Mesenchymal stem cell (in vitro differentiated cells and primary cell): ENCODE data around the gene CSNK1G1.

Experiments
- DNase-seq: peaks from one replicate; pipeline ENCODE4 v3.0.0-alpha.2; 2013
- H2AFZ ChIP-seq: one replicate; pipeline ENCODE4 v1.6.1; 2013; ENCODE audit warnings: low read depth, mild to moderate bottlenecking, control low read depth, inconsistent platforms, low read length, moderate library complexity
- H2AK5ac ChIP-seq: 2 replicates; pipeline ENCODE4 v1.6.1; 2013; ENCODE audit warnings: low read length, moderate library complexity, mild to moderate bottlenecking, inconsistent platforms; ENCODE audit not compliant: severe bottlenecking
- H2BK120ac ChIP-seq: one replicate; pipeline ENCODE4 v1.6.1; 2013; ENCODE audit warnings: low read depth, mild to moderate bottlenecking, inconsistent platforms, low read length, moderate library complexity
- H2BK12ac ChIP-seq, 2 experiments: one replicate each; pipeline ENCODE4 v1.6.1; 2013; ENCODE audit warnings: inconsistent platforms in 2 of 2, low read length in 2 of 2, mild to moderate bottlenecking in 2 of 2, moderate library complexity in 2 of 2, control low read depth in 1 of 2
- H2BK15ac ChIP-seq: one replicate; pipeline ENCODE4 v1.6.1; 2013; ENCODE audit warnings: mild to moderate bottlenecking, low read depth, inconsistent platforms; ENCODE audit not compliant: poor library complexity, severe bottlenecking
- H2BK5ac ChIP-seq: 2 replicates; pipeline ENCODE4 v1.6.1; 2013; ENCODE audit warnings: low read depth, mild to moderate bottlenecking, low read length, control low read depth, inconsistent platforms; ENCODE audit not compliant: poor library complexity, severe bottlenecking
- H3K14ac ChIP-seq, 2 experiments: one replicate each; pipeline ENCODE4 v1.6.1; 2013; ENCODE audit warnings: inconsistent platforms in 2 of 2, low read length in 2 of 2, control low read depth in 1 of 2, mild to moderate bottlenecking in 1 of 2, moderate library complexity in 1 of 2
- H3K18ac ChIP-seq, 2 experiments: one replicate each; pipeline ENCODE4 v1.6.1; 2013; ENCODE audit warnings: inconsistent platforms in 2 of 2, low read length in 2 of 2, control low read depth in 1 of 2, low read depth in 1 of 2, mild to moderate bottlenecking in 1 of 2
- H3K23ac ChIP-seq, 2 experiments: one replicate each; pipeline ENCODE4 v1.6.1; 2013; ENCODE audit warnings: inconsistent platforms in 2 of 2, low read length in 2 of 2, mild to moderate bottlenecking in 2 of 2, moderate library complexity in 2 of 2, control low read depth in 1 of 2
- H3K27ac ChIP-seq: 2 replicates; pipeline ENCODE4 v1.5.1; 2013; ENCODE audit warnings: mild to moderate bottlenecking, moderate library complexity, low read length, control low read depth, inconsistent platforms; ENCODE audit not compliant: poor library complexity, severe bottlenecking
- H3K27me3 ChIP-seq, 2 experiments: 2 replicates each; pipeline versions ENCODE4 v1.6.1 to v1.7.0; 2013; ENCODE audit warnings: low read length in 2 of 2, mild to moderate bottlenecking in 2 of 2, moderate library complexity in 2 of 2, control low read depth in 1 of 2, inconsistent platforms in 1 of 2; ENCODE audit not compliant: control insufficient read depth in 1 of 2, insufficient read depth in 1 of 2
- H3K36me3 ChIP-seq, 2 experiments: 2 replicates each; pipeline versions ENCODE4 v1.6.1 to v1.7.0; 2013; ENCODE audit warnings: low read length in 2 of 2, control low read depth in 1 of 2, inconsistent platforms in 1 of 2, low read depth in 1 of 2, mild to moderate bottlenecking in 1 of 2; ENCODE audit not compliant: insufficient read depth in 2 of 2, control insufficient read depth in 1 of 2
- H3K4ac ChIP-seq, 2 experiments: one replicate each; pipeline ENCODE4 v1.6.1; 2013; ENCODE audit warnings: inconsistent platforms in 2 of 2, low read length in 2 of 2, mild to moderate bottlenecking in 2 of 2, moderate library complexity in 2 of 2, control low read depth in 1 of 2, low read depth in 1 of 2
- H3K4me1 ChIP-seq: 2 replicates; pipeline ENCODE4 v1.6.1; 2013; ENCODE audit warnings: low read depth, low read length, control low read depth; ENCODE audit not compliant: control insufficient read depth, insufficient read depth
- H3K4me2 ChIP-seq: 2 replicates; pipeline ENCODE4 v1.6.1; 2013; ENCODE audit warnings: low read length, mild to moderate bottlenecking, inconsistent platforms; ENCODE audit not compliant: poor library complexity, severe bottlenecking
- H3K4me3 ChIP-seq, 2 experiments: 2 replicates each; pipeline versions ENCODE4 v1.5.1 to v1.7.0; 2013; ENCODE audit warnings: low read length in 2 of 2, mild to moderate bottlenecking in 2 of 2, control low read depth in 1 of 2, low read depth in 1 of 2; ENCODE audit not compliant: insufficient read depth in 1 of 2
- H3K79me1 ChIP-seq: replicated peaks from 2 replicates; pipeline ENCODE4 v1.6.1; 2013; ENCODE audit warnings: mild to moderate bottlenecking, control low read depth, low read length, inconsistent platforms; ENCODE audit not compliant: poor library complexity, severe bottlenecking
- H3K9ac ChIP-seq: 2 replicates; pipeline ENCODE4 v1.7.0; 2013; ENCODE audit warnings: mild to moderate bottlenecking, low read length, moderate library complexity
- H3K9me3 ChIP-seq: 2 replicates; pipeline ENCODE4 v1.7.0; 2013; ENCODE audit warnings: mild to moderate bottlenecking, low read length; ENCODE audit not compliant: control insufficient read depth
- H4K8ac ChIP-seq: one replicate; pipeline ENCODE4 v1.6.1; 2013; ENCODE audit warnings: inconsistent platforms, mild to moderate bottlenecking, low read length, moderate library complexity
- H4K91ac ChIP-seq: one replicate; pipeline ENCODE4 v1.6.1; 2013; ENCODE audit warnings: mild to moderate bottlenecking, low read length, inconsistent platforms
- WGBS: methylation state at CpG from one replicate; pipeline ENCODE4 v1.1.7; 2013; ENCODE audit warnings: mixed read lengths; 5-methylcytosine and 5-hydroxymethylcytosine counted together

CSNK1G1 gene

GRCh38 chr15:64164436-64164835 is 191.5 kb downstream of the CSNK1G1 start:
- Histone ChIP-seq H4K91ac (no peak overlapping the region), H3K4me2 (no peak overlapping the region), H2BK120ac (no peak overlapping the region), H2BK15ac (no peak overlapping the region), H4K8ac (no peak overlapping the region), H3K4ac (no peak overlapping the region), H3K4me1 (peaks cover 17% of the 10 kb centered on the region), H3K27me3 (no peaks in the 10 kb centered on the region), H3K23ac (no peak overlapping the region), H3K14ac (no peak overlapping the region), H2AK5ac (no peak overlapping the region), H2BK5ac (no peak overlapping the region), H3K79me1 (peaks cover 4% of the 10 kb centered on the region), H3K9ac (no peak overlapping the region), H3K9me3 (no peaks in the 10 kb centered on the region), H2BK12ac (no peak overlapping the region), H3K27ac (no peak overlapping the region), H2AFZ (no peak overlapping the region), H3K4me3 (no peak overlapping the region), H3K18ac (no peak overlapping the region), H3K36me3 (peaks cover 16 to 23% of the 10 kb centered on the region in 2 experiments)
- DNase-seq = no peak
- 93% methylated on average over 4 of the region's 4 CpGs for WGBS

GRCh38 chr15:64163659-64164362 is 192.2 kb downstream of the CSNK1G1 start:
- peak overlapping the region in 1 of 2 experiments; percentile 13 for H3K18ac ChIP-seq
- no peaks in the 10 kb centered on the region for H3K27me3 ChIP-seq
- H2AK5ac ChIP-seq = no peak overlapping the region
- H4K8ac ChIP-seq = no peak overlapping the region
- no peak overlapping the region for H3K14ac ChIP-seq
- peaks cover 22 to 28% of the 10 kb centered on the region in 2 experiments for H3K36me3 ChIP-seq
- peak overlapping the region in 1 of 2 experiments; percentile 80 for H3K4me3 ChIP-seq
- WGBS = 65% methylated on average over 14 of the region's 14 CpGs
- peak overlapping the region in 1 of 2 experiments; percentile 40 for H3K4ac ChIP-seq
- H3K27ac ChIP-seq = peak overlapping the region; percentile 58
- H2BK5ac ChIP-seq = no peak overlapping the region
- H3K79me1 ChIP-seq = peaks cover 6% of the 10 kb centered on the region
- no peak overlapping the region for H2BK15ac ChIP-seq
- H2AFZ ChIP-seq = no peak overlapping the region
- peaks cover 20% of the 10 kb centered on the region for H3K4me1 ChIP-seq
- peak; percentile 38 for DNase-seq
- H2BK12ac ChIP-seq = no peak overlapping the region
- H3K9ac ChIP-seq = peak overlapping the region; percentile 87
- no peak overlapping the region for H4K91ac ChIP-seq
- no peak overlapping the region for H2BK120ac ChIP-seq
- H3K23ac ChIP-seq = no peak overlapping the region
- no peak overlapping the region for H3K4me2 ChIP-seq
- H3K9me3 ChIP-seq = no peaks in the 10 kb centered on the region

DNA sequence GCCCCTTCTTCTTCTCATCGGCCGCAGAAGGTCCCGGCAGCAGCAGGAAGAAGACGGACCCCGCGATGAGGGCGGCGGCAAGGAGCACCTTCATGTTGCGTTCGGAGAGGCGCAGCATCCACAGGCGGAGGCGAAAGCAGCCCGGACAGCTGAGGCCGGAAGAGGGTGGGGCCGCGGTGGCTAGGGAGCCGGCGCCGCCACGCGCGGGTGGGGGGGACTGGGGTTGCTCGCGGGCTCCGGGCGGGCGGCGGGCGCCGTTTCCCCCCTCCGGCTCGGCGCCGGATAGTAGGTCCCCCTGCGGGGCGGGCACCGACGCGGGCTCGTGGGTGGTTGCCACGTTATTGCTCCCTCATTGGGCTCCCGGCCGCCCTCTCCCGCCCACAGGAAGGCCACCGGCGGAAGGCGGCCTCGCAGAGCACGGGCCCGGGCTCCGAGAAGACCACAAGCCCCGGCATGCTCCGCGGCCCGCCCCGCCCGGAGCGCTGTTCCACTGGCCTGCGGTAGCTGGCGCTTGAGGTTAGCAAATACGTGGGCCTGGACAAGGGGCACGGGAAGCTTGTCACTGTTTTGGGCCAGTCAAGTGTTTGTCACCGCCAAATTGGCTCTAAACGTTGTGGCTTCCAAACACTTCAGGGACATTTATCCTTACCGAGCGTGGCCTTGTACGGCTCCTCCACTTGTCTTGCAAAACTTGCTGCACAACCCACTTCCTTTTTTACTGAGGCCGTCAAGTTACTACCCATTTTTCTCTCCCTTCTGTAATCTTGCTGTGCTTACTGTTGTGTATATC is 192.9 kb downstream of the CSNK1G1 start, which contains the start of gene PPIB:
Gene PPIB (minus strand): TSS at position 154 of the 790 bp plus-strand sequence. CDS start 36 bp downstream, at position 118.
- H2BK12ac ChIP-seq = peak within 1 kb of the TSS in 1 of 2 experiments; percentile 35
- peaks cover 30 to 33% of the 10 kb centered on the region in 2 experiments for H3K36me3 ChIP-seq
- H2AFZ ChIP-seq = peak within 1 kb of the TSS; percentile 86
- H3K4ac ChIP-seq = peak within 1 kb of the TSS; percentile 89 to 99
- H3K79me1 ChIP-seq = peaks cover 10% of the 10 kb centered on the region
- H3K4me1 ChIP-seq = peaks cover 25% of the 10 kb centered on the region
- peak; percentile 98 for DNase-seq
- H3K23ac ChIP-seq = no peak within 1 kb of the TSS
- H4K8ac ChIP-seq = peak within 1 kb of the TSS; percentile 97
- peak within 1 kb of the TSS; percentile 73 for H3K4me2 ChIP-seq
- no peaks in the 10 kb centered on the region for H3K9me3 ChIP-seq
- no peak within 1 kb of the TSS for H2BK5ac ChIP-seq
- peak within 1 kb of the TSS; percentile 99 for H3K9ac ChIP-seq
- H3K4me3 ChIP-seq = peak within 1 kb of the TSS; percentile 97 to 98
- H3K27ac ChIP-seq = peak within 1 kb of the TSS; percentile 94
- under 1% methylated on average over 54 of the region's 69 CpGs for WGBS
- H2BK120ac ChIP-seq = peak within 1 kb of the TSS; percentile 59
- peak within 1 kb of the TSS; percentile 91 for H4K91ac ChIP-seq
- no peak within 1 kb of the TSS for H2AK5ac ChIP-seq
- H3K18ac ChIP-seq = peak within 1 kb of the TSS; percentile 98 to 99
- H2BK15ac ChIP-seq = no peak within 1 kb of the TSS
- no peaks in the 10 kb centered on the region for H3K27me3 ChIP-seq
- peak within 1 kb of the TSS in 1 of 2 experiments; percentile 94 for H3K14ac ChIP-seq

DNA sequence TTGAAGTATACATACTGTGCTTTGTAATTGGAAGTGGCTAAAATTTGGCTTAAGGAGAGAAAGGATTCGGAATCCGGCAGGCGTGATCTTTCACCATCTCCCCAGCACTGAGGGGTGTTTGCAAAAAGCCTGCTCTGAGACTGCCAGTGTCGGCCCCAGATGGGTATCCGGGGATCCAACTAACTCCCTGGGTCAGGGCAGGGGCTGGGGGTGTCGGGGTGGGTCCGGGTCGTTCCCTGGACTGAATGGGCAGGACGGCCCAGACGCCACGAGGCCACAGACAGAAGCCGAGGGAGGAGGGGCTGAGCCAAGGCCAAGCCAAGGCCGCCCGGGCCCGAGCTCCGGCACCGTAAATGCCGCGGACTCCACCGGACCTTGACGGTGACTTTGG is 193.5 kb downstream of the CSNK1G1 start:
- Histone ChIP-seq H3K18ac (peak overlapping the region; percentile 98 to 99), H3K14ac (peak overlapping the region in 1 of 2 experiments; percentile 94), H3K79me1 (peaks cover 11% of the 10 kb centered on the region), H3K4me3 (peak overlapping the region; percentile 97 to 98), H3K4ac (peak overlapping the region; percentile 89 to 99), H4K8ac (peak overlapping the region; percentile 97), H2AK5ac (no peak overlapping the region), H3K27ac (peak overlapping the region; percentile 94), H3K27me3 (no peaks in the 10 kb centered on the region), H3K9ac (peak overlapping the region; percentile 99), H3K9me3 (no peaks in the 10 kb centered on the region), H3K36me3 (peaks cover 36 to 38% of the 10 kb centered on the region in 2 experiments), H2BK12ac (peak overlapping the region in 1 of 2 experiments; percentile 35), H2BK120ac (peak overlapping the region; percentile 59), H3K23ac (no peak overlapping the region), H3K4me1 (peaks cover 25% of the 10 kb centered on the region), H3K4me2 (peak overlapping the region; percentile 73), H2AFZ (peak overlapping the region; percentile 20), H2BK15ac (no peak overlapping the region), H2BK5ac (no peak overlapping the region), H4K91ac (peak overlapping the region; percentile 91)
- DNase-seq = no peak
- 1% methylated on average over 21 of the region's 21 CpGs for WGBS
